HG02970 (cell line): ENCODE data around the gene FHIT.

Experiments
- ATAC-seq: cut with Tn5 transposase; IDR thresholded peaks from one replicate; pipeline ENCODE4 v1.9.1; 2021; ENCODE audit warnings: mild to moderate bottlenecking, moderate library complexity, moderate number of reproducible peaks; ENCODE audit not compliant: unreplicated experiment, low FRiP score

The FHIT gene

GRCh38 chr3:59752925-59753324 lies 1498.3 kb downstream of the FHIT start:
- ATAC-seq = no peak

GRCh38 chr3:59751606-59752005 lies 1499.6 kb downstream of the FHIT start:
- no peak for ATAC-seq

GRCh38 chr3:59750391-59750790 lies 1500.9 kb downstream of the FHIT start:
- ATAC-seq = no peak

- no peak for ATAC-seq
These were observed 1502.0 kb downstream of the FHIT start for GRCh38 chr3:59749291-59749690.

- ATAC-seq = no peak
These were observed 1504.7 kb downstream of the FHIT start for GRCh38 chr3:59746585-59746984.

GRCh38 chr3:59737241-59737640 lies 1514.0 kb downstream of the FHIT start:
- no peak for ATAC-seq

GRCh38 chr3:59734061-59734460 lies 1517.2 kb downstream of the FHIT start:
- ATAC-seq = no peak

GRCh38 chr3:59733041-59733809 lies 1518.0 kb downstream of the FHIT start:
- no peak for ATAC-seq

- no peak for ATAC-seq
These were observed 1519.3 kb downstream of the FHIT start for GRCh38 chr3:59731943-59732342.

GRCh38 chr3:59730591-59730990 lies 1520.7 kb downstream of the FHIT start:
- ATAC-seq = no peak

- ATAC-seq = no peak
These were observed 1522.7 kb downstream of the FHIT start for GRCh38 chr3:59728587-59728908.

GRCh38 chr3:59727902-59728586 lies 1523.2 kb downstream of the FHIT start:
- no peak for ATAC-seq

GRCh38 chr3:59726279-59726678 lies 1525.0 kb downstream of the FHIT start:
- ATAC-seq = no peak

GRCh38 chr3:59717679-59718205 lies 1533.5 kb downstream of the FHIT start:
- no peak for ATAC-seq

- no peak for ATAC-seq
These were observed 1537.2 kb downstream of the FHIT start for GRCh38 chr3:59714066-59714465.

- no peak for ATAC-seq
These were observed 1540.7 kb downstream of the FHIT start for GRCh38 chr3:59710554-59710953.

- ATAC-seq = no peak
These were observed 1541.3 kb downstream of the FHIT start for GRCh38 chr3:59709702-59710553.

GRCh38 chr3:59708202-59708601 lies 1543.0 kb downstream of the FHIT start:
- no peak for ATAC-seq

- ATAC-seq = no peak
These were observed 1547.0 kb downstream of the FHIT start for GRCh38 chr3:59704292-59704691.

- ATAC-seq = no peak
These were observed 1551.5 kb downstream of the FHIT start for GRCh38 chr3:59699648-59700320.
